ENCODE measurements around the gene OR2T6.
"Not testable (repeated sequence)": the region's sequence is repeated elsewhere in the genome, so short reads cannot be mapped to it uniquely, and the experiment has no call there.

DNA sequence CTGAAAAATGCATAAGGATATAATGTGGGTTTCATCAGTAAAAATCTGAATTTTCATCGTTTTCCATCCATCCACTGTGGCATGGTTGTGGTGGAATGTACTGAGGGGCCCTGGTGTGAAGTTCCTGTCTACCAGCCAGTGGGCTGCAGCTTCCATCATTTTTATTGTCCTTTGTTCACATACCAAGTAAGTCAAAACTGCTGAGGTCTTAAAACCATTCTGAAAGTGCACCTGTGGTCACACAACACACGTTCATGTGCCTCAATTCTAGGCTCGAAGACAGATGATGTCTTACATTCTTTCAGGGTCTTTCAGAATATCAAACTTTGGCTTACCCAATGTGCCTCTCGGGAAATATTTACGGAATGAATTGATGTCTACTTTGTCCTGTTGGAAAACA lies 63.7 kb downstream of the OR2T6 start:
- not testable (repeated sequence) for TF ChIP-seq POLR2A (IDR thresholded peaks at IDR 0.05)
- TF ChIP-seq, protein P1, sequence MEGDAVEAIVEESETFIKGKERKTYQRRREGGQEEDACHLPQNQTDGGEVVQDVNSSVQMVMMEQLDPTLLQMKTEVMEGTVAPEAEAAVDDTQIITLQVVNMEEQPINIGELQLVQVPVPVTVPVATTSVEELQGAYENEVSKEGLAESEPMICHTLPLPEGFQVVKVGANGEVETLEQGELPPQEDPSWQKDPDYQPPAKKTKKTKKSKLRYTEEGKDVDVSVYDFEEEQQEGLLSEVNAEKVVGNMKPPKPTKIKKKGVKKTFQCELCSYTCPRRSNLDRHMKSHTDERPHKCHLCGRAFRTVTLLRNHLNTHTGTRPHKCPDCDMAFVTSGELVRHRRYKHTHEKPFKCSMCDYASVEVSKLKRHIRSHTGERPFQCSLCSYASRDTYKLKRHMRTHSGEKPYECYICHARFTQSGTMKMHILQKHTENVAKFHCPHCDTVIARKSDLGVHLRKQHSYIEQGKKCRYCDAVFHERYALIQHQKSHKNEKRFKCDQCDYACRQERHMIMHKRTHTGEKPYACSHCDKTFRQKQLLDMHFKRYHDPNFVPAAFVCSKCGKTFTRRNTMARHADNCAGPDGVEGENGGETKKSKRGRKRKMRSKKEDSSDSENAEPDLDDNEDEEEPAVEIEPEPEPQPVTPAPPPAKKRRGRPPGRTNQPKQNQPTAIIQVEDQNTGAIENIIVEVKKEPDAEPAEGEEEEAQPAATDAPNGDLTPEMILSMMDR (IDR thresholded peaks at IDR 0.05), result not testable (repeated sequence)

All from sigmoid colon (tissue), 3 donors.